ENCODE data around the gene TRAPPC2.

The TRAPPC2 gene

DNA sequence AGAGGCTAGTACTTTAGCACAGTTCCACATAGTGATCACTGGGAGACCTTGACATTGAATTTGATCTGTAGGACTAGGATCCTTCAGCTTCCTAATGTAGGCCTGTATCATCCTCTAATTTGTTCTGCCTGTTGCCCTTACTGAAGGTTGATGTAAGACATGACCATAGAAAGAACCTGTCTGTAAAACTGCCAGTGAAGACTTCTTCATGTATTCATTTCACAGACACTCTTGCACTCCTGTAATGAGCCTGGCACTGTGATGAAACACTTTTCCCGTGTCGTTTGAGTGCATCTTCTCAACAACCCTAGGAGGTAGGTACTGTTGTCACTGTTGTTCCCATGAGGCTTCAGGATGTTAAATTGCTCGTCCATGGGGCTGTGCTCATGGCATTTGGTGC is 30.8 kb downstream of the TRAPPC2 start:
- Mint-ChIP-seq H3K27ac (ENCODE audit: low read depth) (peak overlapping the region; percentile 34), H3K9me3 (no peaks in the 10 kb centered on the region), H3K4me1 (peaks cover 52% of the 10 kb centered on the region), H3K4me3 (peak overlapping the region; percentile 3), H3K27me3 (no peaks in the 10 kb centered on the region), H3K36me3 (ENCODE audit: insufficient read depth) (peaks cover 24% of the 10 kb centered on the region)
- no peak for DNase-seq (ENCODE audit: low spot score in 2 of 2)
- ATAC-seq (replicated peaks; ENCODE audit: extremely low read depth, poor library complexity, severe bottlenecking): no peak

DNA sequence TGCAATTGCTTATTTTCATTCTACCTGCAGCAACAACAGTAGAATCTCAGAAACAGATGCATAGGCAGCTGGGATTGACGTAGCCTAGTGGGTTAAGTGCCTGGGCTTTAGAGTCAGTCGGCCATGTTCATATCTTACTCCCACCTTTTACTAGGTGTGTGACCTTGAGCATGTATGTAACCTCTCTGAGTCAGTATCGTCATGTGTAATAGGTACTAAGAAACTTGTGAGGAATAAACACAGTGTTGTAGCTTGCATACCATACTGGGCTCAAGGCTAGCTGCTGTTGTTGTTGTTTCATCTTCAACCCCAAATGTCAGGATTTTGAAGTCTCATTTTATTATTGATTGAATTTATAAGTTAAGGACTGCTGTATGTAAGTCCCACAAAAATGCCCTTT is 31.3 kb downstream of the TRAPPC2 start:
- peaks cover 52% of the 10 kb centered on the region for H3K4me1 Mint-ChIP-seq
- no peak for ATAC-seq (replicated peaks; ENCODE audit: extremely low read depth, poor library complexity, severe bottlenecking)
- peaks cover 20% of the 10 kb centered on the region for H3K36me3 Mint-ChIP-seq (ENCODE audit: insufficient read depth)

DNA sequence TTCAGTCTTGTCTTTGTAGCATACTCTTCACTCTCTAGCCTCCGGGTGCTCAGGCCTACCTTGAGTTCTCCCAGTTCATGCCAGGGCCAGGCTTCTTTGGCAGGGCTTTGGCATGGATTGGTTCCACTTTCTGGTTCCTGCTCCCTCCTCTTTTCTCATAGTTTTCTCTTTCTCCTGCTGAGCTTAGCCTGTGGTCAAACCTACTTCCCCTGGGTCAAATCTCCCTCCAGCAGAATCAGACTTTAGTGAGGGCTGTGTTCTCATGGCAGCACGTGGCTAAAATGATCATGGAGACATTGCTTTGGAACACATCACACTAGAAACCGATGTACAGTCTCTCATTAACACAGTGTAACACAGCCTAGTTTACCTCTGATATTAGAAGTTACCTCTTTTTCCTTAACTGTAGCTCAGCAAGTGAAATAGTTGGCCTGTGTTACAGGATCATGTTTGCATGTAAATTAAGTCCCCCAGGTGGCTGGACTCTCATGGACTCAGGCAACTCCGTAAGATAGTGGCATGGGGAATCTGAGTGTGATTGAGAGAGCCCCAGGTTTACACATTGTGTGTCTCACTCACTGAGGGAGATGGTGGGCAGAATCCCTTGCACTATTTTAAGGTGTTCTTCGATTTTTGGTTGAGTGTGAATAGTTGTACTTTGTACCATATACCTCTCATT is 32.2 kb downstream of the TRAPPC2 start:
- Mint-ChIP-seq H3K9me3 (no peaks in the 10 kb centered on the region), H3K36me3 (ENCODE audit: insufficient read depth) (peaks cover 20% of the 10 kb centered on the region), H3K4me1 (peaks cover 49% of the 10 kb centered on the region), H3K27ac (ENCODE audit: low read depth) (peak overlapping the region; percentile 47), H3K4me3 (peak overlapping the region; percentile 62), H3K27me3 (no peaks in the 10 kb centered on the region)
- DNase-seq (ENCODE audit: low spot score in 2 of 2) (no peak), ATAC-seq (replicated peaks; ENCODE audit: extremely low read depth, poor library complexity, severe bottlenecking) (no peak)

More for the DNA sequence above, 31.3 kb downstream of the TRAPPC2 start:
- Mint-ChIP-seq H3K9me3 (no peaks in the 10 kb centered on the region), H3K4me3 (no peak overlapping the region), H3K27me3 (no peaks in the 10 kb centered on the region), H3K27ac (ENCODE audit: low read depth) (no peak overlapping the region)
- DNase-seq (ENCODE audit: low spot score in 2 of 2): no peak

DNA sequence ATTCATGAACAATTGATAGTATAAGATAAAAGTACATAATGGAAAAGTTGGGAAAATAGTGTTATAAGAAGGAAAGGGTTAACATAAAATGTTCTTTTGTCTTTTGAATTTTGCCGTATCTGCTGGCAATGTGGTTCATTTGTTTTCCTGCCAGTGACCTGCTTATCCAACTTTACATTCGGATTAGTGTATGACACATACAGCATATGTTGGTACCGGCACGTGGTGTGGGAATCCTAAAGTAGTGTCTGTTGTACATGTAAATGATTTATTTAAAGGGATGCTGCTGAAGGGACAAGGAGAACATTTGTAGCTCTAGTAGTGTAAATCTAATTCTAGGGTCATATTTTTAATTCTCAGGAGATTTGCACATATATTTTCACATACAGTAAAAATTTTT is 34.0 kb downstream of the TRAPPC2 start:
- Mint-ChIP-seq H3K27me3 (no peaks in the 10 kb centered on the region), H3K27ac (ENCODE audit: low read depth) (peak overlapping the region; percentile 47), H3K4me3 (no peak overlapping the region), H3K4me1 (peaks cover 57% of the 10 kb centered on the region), H3K36me3 (ENCODE audit: insufficient read depth) (peaks cover 17% of the 10 kb centered on the region), H3K9me3 (no peaks in the 10 kb centered on the region)
- ATAC-seq (replicated peaks; ENCODE audit: extremely low read depth, poor library complexity, severe bottlenecking): no peak
- no peak for DNase-seq (ENCODE audit: low spot score in 2 of 2)

DNA sequence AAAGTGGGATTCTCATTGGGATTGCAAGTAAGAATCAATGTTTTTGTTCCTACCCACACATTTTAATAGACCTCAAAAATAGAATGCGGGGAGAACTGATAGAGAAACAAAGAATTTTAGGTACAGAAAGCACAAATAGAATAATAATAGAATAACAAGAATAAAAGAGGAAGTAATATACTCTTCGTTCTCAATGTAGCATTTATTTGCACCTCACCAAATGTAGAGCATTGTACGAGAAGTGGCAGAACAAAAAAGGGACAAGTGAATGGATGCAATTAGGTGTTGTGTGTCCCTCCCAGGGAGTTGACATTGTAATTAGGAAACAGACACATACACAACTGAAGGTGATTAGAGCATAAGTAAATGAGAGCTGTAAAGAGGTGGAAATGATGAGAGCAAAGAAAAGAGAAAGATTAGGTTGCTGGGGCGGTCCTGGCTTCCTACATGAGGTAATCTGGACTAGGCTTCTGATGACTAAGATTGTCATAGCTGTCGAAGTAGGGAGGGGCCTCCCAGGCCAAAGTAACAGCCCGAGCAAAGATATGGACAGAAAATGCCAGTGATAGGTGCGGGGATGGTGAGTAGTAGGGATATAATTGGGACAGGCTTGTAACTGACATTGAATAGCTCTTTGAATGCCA is 35.1 kb downstream of the TRAPPC2 start:
- Mint-ChIP-seq H3K27me3 (no peaks in the 10 kb centered on the region), H3K4me1 (peaks cover 64% of the 10 kb centered on the region), H3K36me3 (ENCODE audit: insufficient read depth) (peaks cover 14% of the 10 kb centered on the region), H3K9me3 (no peaks in the 10 kb centered on the region), H3K4me3 (peak overlapping the region; percentile 30), H3K27ac (ENCODE audit: low read depth) (no peak overlapping the region)
- no peak for DNase-seq (ENCODE audit: low spot score in 2 of 2)
- ATAC-seq (replicated peaks; ENCODE audit: extremely low read depth, poor library complexity, severe bottlenecking): no peak

DNA sequence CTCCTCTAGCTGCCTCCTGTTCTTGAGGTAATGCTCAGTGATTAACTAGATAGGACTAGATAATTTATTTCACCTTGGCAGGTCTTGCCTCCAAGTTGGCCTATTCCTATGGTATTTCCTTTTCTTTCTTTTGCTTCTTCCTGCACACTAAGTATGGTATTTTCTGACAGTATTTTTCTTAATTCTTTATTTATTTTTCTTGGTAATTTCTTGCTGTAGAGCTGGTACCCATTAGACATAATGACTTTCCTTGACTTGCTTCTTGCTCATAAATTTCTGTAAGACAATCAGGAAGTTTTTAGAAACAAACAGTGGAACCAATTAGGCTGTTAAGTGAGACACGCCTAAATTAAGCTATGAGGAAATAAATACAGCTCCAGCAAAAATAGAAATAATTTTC is 36.0 kb downstream of the TRAPPC2 start:
- Mint-ChIP-seq H3K4me3 (no peak overlapping the region), H3K36me3 (ENCODE audit: insufficient read depth) (peaks cover 12% of the 10 kb centered on the region), H3K27ac (ENCODE audit: low read depth) (no peak overlapping the region), H3K27me3 (no peaks in the 10 kb centered on the region), H3K9me3 (no peaks in the 10 kb centered on the region), H3K4me1 (peaks cover 60% of the 10 kb centered on the region)
- DNase-seq (ENCODE audit: low spot score in 2 of 2): no peak
- no peak for ATAC-seq (replicated peaks; ENCODE audit: extremely low read depth, poor library complexity, severe bottlenecking)

DNA sequence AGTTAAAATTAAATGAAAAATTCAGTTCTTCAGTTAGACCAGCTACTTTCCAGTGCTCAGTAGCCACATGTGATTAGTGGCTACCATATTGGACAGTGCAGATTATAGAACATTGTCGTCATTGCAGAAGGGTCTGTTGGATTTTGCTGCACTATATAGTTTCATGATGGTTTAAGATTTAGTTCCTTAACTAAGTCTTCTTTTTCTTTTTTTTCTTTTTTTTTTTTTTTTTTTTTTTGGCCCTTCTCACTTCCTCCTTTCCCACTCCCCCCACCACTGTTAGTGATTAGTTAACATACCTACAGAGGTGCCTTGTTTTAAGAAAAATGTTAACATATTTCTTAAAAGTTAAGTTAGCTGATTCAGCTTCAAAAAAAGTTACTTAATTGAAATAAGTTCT is 36.4 kb downstream of the TRAPPC2 start:
- ATAC-seq (replicated peaks; ENCODE audit: extremely low read depth, poor library complexity, severe bottlenecking) (no peak), DNase-seq (ENCODE audit: low spot score in 2 of 2) (no peak)
- Mint-ChIP-seq H3K27me3 (no peaks in the 10 kb centered on the region), H3K9me3 (no peaks in the 10 kb centered on the region), H3K27ac (ENCODE audit: low read depth) (peak overlapping the region; percentile 82), H3K36me3 (ENCODE audit: insufficient read depth) (peaks cover 14% of the 10 kb centered on the region), H3K4me3 (no peak overlapping the region), H3K4me1 (peaks cover 61% of the 10 kb centered on the region)

DNA sequence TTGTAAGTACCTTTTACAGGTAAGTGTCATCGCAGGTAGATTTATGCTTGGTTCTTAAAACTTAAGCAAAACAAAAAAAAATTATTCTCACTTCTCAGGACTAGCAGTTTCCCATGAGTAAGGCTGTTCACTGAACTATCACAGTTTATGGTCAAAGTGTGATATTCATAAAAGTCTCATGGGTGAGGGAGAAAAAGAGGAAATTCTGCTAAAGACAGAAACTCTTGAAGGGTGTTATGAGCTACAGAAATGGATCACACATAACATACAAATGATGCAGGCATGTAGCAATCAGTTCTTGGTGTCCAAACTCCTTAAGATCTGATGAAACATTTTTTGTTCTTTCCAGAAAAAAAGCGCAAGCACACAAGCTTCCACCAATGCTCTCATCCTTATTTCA is 37.0 kb downstream of the TRAPPC2 start:
- Mint-ChIP-seq H3K27ac (ENCODE audit: low read depth) (peak overlapping the region; percentile 82), H3K4me3 (peak overlapping the region; percentile 61), H3K27me3 (no peaks in the 10 kb centered on the region), H3K4me1 (peaks cover 61% of the 10 kb centered on the region), H3K9me3 (no peaks in the 10 kb centered on the region), H3K36me3 (ENCODE audit: insufficient read depth) (peaks cover 12% of the 10 kb centered on the region)
- peak; percentile 79 for ATAC-seq (replicated peaks; ENCODE audit: extremely low read depth, poor library complexity, severe bottlenecking)
- DNase-seq (ENCODE audit: low spot score in 2 of 2): no peak

DNA sequence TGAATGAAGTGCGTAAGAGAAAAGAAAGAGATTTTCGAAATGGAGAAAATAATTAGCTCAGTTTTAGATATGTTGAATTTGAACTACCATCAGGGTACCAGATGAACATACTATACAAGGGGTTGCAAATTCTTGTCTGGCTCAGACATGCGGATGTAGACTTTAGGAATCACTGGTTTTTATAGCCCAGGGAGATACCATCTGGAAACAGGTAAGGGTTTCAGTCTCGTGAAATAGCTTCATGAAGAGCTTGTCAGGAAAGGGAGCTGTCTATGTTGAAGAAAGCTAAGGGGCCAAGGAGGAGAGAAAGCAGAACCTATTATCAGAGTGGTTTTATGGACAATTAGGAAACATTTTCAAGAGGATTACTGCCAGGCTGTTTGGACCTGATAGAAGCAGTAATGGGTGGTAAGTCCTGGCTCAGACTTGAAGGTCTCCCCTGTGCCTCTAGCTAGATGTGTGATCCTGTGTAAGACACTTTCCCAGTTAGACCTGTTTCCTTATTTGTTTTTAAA is 38.8 kb downstream of the TRAPPC2 start:
- peaks cover 52% of the 10 kb centered on the region for H3K4me1 Mint-ChIP-seq
- H3K4me3 Mint-ChIP-seq: peak overlapping the region; percentile 41

DNA sequence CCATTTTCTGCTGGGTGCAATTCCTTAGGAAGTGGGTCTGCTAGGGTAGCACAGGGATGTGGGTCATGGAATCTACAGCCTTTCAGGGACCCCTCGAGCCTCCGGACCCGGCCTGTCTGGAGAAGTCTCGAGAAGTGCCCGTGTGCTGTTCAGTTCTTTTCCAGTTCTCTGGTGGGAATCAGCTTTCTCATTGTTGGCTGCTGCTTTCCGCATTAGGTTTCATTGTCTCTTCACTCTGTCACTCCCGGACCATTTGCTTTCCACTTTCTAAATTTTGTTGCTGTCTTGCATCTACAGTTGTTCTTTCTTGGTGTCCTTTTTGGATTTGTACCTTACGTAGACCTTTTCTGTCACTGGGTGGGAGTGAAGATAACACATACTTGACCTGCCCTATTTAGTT is 39.4 kb downstream of the TRAPPC2 start:
- Mint-ChIP-seq H3K36me3 (ENCODE audit: insufficient read depth) (peaks cover 8% of the 10 kb centered on the region), H3K4me1 (peaks cover 58% of the 10 kb centered on the region), H3K27ac (ENCODE audit: low read depth) (peak overlapping the region; percentile 5), H3K27me3 (no peaks in the 10 kb centered on the region), H3K9me3 (no peaks in the 10 kb centered on the region), H3K4me3 (peak overlapping the region; percentile 35)
- DNase-seq (ENCODE audit: low spot score in 2 of 2) (no peak), ATAC-seq (replicated peaks; ENCODE audit: extremely low read depth, poor library complexity, severe bottlenecking) (no peak)

More for the DNA sequence above, 38.8 kb downstream of the TRAPPC2 start:
- peak overlapping the region; percentile 5 for H3K27ac Mint-ChIP-seq (ENCODE audit: low read depth)
- peaks cover 9% of the 10 kb centered on the region for H3K36me3 Mint-ChIP-seq (ENCODE audit: insufficient read depth)
- no peaks in the 10 kb centered on the region for H3K27me3 Mint-ChIP-seq
- no peaks in the 10 kb centered on the region for H3K9me3 Mint-ChIP-seq
- ATAC-seq (replicated peaks; ENCODE audit: extremely low read depth, poor library complexity, severe bottlenecking): no peak
- no peak for DNase-seq (ENCODE audit: low spot score in 2 of 2)

DNA sequence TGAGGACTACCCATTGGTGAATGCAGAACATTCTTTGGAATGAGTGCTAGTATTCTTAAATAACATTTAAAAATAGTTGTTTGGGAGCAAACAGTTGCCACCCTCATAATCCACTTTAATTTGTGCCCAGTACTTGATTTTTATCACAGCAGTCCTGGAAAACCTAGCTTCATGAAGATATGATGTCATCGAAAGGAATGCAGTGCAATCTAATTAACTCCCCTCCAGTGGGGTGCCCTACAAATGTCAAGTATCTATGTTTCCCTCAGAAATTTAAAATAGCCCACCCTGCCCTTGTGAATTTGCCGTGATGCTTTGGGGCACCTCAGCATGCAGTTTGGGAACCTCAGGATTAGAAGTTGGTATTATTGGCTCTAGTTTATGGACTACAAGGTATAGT is 40.1 kb downstream of the TRAPPC2 start:
- Mint-ChIP-seq H3K4me1 (peaks cover 55% of the 10 kb centered on the region), H3K4me3 (peak overlapping the region; percentile 35), H3K27ac (ENCODE audit: low read depth) (no peak overlapping the region), H3K36me3 (ENCODE audit: insufficient read depth) (peaks cover 7% of the 10 kb centered on the region), H3K27me3 (no peaks in the 10 kb centered on the region), H3K9me3 (no peaks in the 10 kb centered on the region)
- ATAC-seq (replicated peaks; ENCODE audit: extremely low read depth, poor library complexity, severe bottlenecking): no peak
- no peak for DNase-seq (ENCODE audit: low spot score in 2 of 2)

DNA sequence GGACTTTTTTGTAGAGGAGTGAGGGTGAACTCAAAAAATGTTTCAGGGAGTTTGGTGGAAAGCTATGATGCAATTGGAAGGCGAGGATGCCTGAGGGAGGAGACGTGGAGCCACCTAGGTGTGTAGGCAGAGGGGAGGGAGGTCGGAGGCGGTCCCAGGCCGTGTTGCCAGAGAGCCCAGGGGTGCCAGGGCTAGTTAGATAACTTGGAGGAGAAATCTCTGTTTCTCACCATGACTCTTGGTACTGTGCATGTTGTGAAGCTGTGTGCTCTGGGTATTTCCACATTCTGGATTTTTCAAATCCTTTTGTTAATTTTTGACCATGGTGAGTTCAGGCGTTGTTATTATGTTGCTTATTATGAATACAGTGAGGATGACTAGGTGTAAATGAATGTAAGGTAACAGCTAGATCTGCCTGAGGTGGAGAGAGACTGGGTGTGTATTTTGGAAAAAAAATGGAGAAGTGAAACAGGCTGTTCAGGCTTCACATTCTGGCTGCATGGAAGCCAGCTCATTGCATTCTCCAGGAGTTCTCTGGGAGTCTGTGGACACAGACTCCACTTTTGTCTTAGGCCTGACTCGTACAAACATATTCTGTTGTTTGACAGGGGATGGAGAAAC is 41.0 kb downstream of the TRAPPC2 start:
- Mint-ChIP-seq H3K4me3 (peak overlapping the region; percentile 83), H3K36me3 (ENCODE audit: insufficient read depth) (peaks cover 7% of the 10 kb centered on the region), H3K27me3 (no peaks in the 10 kb centered on the region), H3K9me3 (no peaks in the 10 kb centered on the region), H3K4me1 (peaks cover 52% of the 10 kb centered on the region), H3K27ac (ENCODE audit: low read depth) (peak overlapping the region; percentile 83)
- DNase-seq (ENCODE audit: low spot score in 2 of 2) (no peak), ATAC-seq (replicated peaks; ENCODE audit: extremely low read depth, poor library complexity, severe bottlenecking) (no peak)

All from central memory CD8-positive, alpha-beta T cell (primary cell).